Stimulated activated CD8-positive, alpha-beta memory T cell treated with anti-CD3 and anti-CD28 coated beads, Interleukin-7, amount 100 ng/mL, for 24 hours (primary cell): Measurements from ENCODE around the gene NRSN2.

Source experiments
- DNase-seq: peaks from one replicate; pipeline ENCODE4 v3.0.0-alpha.2; 2020; ENCODE audit warnings: low read depth

The NRSN2 gene

DNA sequence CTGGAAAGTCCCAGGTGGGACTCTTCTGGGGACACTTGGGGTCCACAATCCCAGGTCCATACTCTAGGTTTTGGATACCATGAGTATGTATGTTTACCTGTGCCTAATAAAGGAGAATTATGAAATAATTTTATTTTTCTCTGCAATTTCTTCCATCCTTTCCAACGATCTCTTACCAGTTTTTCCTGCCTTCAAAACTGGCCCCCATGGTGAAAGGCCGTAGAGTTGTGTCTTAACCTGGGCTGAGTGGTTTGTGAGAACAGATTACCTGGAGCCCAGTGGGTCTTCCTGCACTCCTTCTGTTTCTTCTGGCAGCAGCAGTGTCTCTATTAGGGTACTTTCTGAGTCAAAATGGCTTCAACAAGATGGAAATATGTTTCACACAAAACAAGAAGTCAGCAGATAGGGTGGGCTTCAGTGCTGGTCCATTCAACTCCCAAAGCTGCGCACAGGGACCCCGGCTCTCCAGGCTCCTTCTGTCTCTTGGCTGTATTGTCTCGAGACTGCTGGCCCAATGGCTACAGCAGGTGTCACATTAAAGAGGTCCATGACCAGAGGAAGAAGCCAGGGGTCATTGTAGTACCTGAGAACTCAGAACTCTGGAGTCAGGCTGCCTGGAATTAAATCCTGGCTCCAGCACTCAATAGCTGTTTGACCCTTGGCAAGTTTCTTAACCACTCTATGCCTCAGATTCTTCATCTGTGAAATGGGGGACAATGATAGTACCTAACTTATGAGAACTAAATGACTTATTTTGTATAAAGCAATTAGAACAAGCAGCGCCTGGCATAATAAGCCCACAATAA is 50.7 kb downstream of the NRSN2 start:
- no peak for DNase-seq

DNA sequence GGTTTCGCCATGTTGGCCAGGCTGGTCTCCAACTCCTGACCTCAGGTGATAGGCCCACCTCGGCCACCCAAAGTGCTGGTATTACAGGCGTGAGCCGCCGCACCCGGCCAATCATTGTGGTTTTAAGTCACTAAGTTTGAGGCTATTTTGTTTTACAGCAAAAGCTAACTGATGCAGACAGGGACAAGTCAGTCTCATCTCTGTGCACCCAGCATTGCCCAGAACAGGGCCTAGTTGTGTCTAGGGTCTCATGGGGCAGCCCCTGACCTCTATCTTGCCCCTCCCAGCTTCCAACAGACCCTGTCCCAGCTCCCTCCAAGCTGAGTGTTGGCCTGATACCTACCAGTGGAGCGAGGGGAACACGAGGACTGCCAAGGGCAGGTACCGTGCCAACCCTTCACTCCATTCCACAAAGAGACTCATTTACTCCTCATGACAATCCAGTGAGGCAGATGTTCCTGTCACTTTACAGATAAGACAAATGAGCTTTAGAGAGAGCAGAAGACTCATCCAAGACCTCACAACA is 52.3 kb downstream of the NRSN2 start:
- no peak for DNase-seq

DNA sequence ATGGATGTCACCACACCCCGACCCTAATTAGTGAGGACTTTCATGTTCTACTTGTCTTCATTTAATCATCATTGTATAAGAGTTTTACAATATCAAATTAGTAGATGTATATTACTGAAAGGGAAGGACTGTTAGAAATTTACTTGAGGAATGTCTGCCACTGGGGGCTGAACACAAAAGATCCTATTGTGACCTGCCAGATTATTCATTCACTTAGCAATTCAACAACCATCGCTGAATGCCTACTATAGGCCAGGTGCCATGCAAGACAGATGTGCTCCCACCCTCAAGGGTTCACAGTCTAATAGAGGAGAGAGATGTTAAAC is 53.2 kb downstream of the NRSN2 start:
- no peak for DNase-seq

DNA sequence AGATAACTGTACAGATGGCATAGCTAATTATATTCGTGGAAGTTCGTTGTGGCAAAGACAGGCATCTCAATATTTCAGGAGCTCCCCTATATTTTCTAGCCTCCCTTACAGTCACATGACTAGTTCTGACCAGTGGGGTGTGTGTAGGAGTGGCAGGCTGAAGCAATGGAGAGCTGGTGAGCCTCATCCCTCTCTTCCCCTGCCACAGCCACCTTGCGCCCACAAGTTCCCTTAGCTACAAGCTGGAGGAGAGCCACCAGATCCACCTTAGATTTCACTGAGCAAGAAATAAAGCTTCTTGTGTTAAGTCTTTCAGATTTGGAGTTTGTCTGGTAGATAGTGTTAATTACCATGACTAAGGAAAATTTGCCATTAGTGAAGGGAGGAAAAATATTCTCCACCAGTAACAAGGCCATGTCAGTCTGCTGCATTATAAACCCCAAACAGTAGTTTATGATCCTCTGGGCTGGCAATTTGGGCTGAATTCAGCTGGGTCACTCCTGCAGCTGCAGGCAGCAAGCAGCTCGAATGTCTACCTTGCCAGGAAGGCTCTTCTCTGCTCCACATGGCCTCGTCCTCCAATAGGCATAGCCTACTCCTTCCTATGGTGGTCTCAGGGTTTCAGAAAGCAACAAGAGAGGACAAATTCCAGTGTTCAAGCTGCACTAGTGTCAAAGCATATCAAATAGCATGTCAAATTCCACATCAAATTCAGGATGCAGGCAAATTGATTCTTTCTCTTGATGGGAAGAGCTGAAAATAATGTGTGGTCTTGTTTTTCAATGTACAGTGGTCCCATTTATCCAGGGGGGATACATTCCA is 53.8 kb downstream of the NRSN2 start:
- DNase-seq, result no peak

DNA sequence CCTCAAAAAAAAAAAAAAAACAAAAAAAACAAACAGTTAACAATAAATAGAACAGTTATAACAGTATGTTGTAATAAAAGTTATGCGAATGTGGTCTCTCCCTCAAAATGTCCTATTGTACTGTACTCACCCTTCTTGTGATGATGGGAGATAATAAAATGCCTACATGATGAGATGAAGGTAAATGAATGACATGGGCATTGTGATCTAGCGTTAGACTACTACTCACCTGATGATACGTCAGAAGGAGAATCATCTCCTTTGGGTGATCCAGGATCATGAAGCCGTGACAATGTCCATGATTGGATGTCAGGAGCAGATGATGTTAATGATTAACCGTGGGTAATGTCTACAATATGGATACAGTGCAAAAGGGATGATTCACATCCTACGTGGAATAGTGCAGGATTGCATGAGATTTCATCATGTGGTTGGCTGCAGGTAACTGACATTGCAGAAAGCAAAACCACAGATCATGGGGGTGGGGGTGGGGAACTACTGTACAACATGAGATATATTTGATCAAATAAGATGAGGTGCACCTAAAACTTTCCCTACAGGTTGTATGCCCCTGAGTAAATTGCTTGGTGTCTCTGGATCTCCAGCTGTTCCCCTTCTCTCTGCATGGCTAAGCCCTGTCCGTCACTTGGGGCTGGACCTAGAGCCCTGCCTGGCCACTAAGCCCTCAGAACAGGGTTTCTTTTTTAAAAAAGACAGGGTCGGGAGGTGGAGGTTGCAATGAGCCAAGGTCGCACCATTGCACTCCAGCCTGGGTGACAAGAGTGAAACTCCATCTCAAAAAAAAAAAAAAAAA is 55.0 kb downstream of the NRSN2 start:
- DNase-seq, result no peak

DNA sequence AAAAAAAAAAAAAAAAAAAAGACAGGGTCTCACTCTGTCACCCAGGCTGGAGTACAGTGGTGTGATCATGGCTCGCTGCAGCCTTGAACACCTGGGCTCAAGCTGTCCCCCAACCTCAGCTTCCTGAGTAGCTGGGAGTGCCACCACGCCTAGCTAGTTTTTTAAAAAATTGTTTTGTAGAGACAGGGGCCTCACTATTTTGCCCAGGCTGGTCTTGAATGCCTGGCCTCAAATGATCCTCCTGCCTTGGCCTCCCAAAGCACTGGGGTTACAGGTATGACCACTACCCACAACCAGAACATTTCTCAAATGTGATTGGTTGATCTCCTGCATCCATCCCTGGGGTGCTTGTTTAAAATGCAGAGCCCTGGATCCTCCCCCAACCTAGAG is 55.6 kb downstream of the NRSN2 start:
- no peak for DNase-seq

DNA sequence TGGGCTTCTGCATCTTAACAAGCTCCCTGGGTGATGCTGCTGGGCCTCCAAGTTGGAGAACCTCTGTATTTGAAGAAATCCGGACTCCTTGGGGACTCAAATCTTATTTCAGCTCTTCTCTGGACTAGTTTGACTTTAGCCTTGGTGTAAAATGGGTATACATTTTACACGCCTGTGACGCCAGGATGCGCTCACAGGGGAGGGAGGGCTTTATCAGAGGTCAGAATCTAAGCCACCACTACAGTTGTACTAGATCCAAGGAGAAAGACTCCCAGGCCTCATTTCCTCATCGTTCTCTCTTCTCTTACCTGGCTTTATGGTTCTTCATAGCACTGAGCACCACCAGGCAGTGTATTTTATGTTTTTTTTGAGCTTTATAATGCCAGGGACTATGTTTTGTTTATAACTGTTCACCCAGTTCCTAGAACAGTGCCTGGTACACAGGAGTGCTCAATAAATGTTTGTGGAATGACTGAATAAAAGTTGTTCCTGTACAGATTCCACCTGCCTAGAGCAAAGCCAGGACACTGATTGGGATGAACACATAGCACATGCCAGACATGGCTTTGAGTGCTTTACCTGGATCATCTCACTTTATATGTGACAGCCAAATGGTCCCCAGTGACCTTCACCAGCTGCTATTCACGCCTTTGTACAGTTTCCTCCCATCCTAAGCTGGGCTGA is 56.1 kb downstream of the NRSN2 start:
- no peak for DNase-seq

DNA sequence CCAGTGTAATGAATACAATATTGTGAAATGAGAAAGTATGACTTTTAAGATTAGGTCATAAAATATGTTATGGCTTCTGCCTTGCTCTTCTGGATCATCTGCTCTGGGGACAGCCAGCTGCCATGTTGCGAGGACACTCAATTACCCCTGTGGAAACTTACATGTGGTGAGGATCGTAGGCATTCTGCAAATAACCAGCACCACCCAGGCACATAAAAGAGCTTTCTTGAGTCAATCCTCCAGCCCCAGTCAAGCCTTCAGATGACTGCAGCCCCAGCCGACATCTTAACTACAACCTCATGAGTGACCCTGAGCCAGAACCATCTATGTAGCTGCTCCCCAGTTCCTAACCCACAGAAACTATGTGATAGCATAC is 56.7 kb downstream of the NRSN2 start:
- DNase-seq, result no peak

DNA sequence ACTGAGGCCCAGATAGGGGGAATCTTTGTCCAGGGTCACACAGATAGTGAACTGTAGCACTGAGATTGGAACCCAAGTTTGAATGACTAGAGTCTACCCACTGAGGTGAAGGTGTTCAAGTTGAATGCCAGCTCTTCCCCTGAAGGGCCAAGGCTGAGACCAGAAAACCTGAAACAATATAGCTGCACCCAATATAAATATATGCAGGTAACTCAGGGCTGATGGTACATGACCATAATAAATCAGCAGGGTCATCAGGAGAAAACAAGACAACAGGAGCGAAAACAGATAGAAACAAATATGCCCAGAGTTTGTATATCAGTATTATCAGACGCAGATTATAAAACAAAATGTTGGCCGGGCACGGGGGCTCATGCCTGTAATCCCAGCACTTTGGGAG is 57.2 kb downstream of the NRSN2 start:
- no peak for DNase-seq
